ENCODE measurements around the gene IL18BP.

The IL18BP gene

GRCh38 chr11:72001285-72001684 lies 2.6 kb downstream of the IL18BP start:
- no peak overlapping the region for H2BK5ac ChIP-seq (ENCODE audit: low read depth, low read length, poor library complexity)
- no peak overlapping the region for H2BK12ac ChIP-seq (ENCODE audit: low read length)
- no peak overlapping the region for H3K4me2 ChIP-seq (ENCODE audit: low read length)

GRCh38 chr11:72001834-72002591 lies 3.3 kb downstream of the IL18BP start:
- no peak overlapping the region for H2BK12ac ChIP-seq (ENCODE audit: low read length)
- peaks cover 5 to 10% of the 10 kb centered on the region in 2 experiments for H3K4me1 ChIP-seq (ENCODE audit: control insufficient read depth in 1 of 2, insufficient read depth in 2 of 2, low read length in 2 of 2)
- no peaks in the 10 kb centered on the region for H3K9me3 ChIP-seq (ENCODE audit: insufficient read depth, low read depth, low read length)
- H3K79me2 ChIP-seq (ENCODE audit: control insufficient read depth, insufficient read depth, low read length, poor library complexity) = no peaks in the 10 kb centered on the region
- no peak overlapping the region for H3K4me2 ChIP-seq (ENCODE audit: low read length)
- no peaks in the 10 kb centered on the region for H3K79me1 ChIP-seq (ENCODE audit: low read length)
- H3K4me3 ChIP-seq (ENCODE audit: low read depth, low read length) = no peak overlapping the region
- no CpG with 5 or more reads among the region's 10 CpGs for WGBS (ENCODE audit: extremely low coverage, insufficient coverage, insufficient read length)
- DNase-seq = peak in 1 of 2 donors; percentile 39
- H3K18ac ChIP-seq (ENCODE audit: low read length) = no peak overlapping the region
- no peaks in the 10 kb centered on the region for H3K27me3 ChIP-seq (ENCODE audit: insufficient read depth, low read length)
- H2AK5ac ChIP-seq (ENCODE audit: low read length) = no peak overlapping the region
- no peak overlapping the region for H3K9ac ChIP-seq (ENCODE audit: low read length)
- H3K14ac ChIP-seq (ENCODE audit: low read length) = no peak overlapping the region
- H2BK120ac ChIP-seq (ENCODE audit: insufficient read depth, low read length, poor library complexity) = no peak overlapping the region
- H4K8ac ChIP-seq (ENCODE audit: low read depth, low read length) = no peak overlapping the region
- H3K4ac ChIP-seq (ENCODE audit: low read depth, low read length) = no peak overlapping the region
- no peak overlapping the region for H3K23ac ChIP-seq (ENCODE audit: low read length)
- no peak overlapping the region for H3K27ac ChIP-seq (ENCODE audit: low read depth, low read length)
- no peak overlapping the region for H4K91ac ChIP-seq (ENCODE audit: low read depth, low read length)
- H2BK5ac ChIP-seq (ENCODE audit: low read depth, low read length, poor library complexity) = no peak overlapping the region
- H4K12ac ChIP-seq (ENCODE audit: low read depth, low read length) = no peak overlapping the region
- no peak overlapping the region for H2AFZ ChIP-seq (ENCODE audit: insufficient read depth, low read length, poor library complexity)
- H3K36me3 ChIP-seq (ENCODE audit: control insufficient read depth in 1 of 2, insufficient read depth in 2 of 2, low read length in 2 of 2) = peaks cover 67 to 75% of the 10 kb centered on the region in 2 experiments

More at GRCh38 chr11:72001285-72001684, 2.6 kb downstream of the IL18BP start:
- DNase-seq = no peak
- Histone ChIP-seq H2AFZ (ENCODE audit: insufficient read depth, low read length, poor library complexity) (no peak overlapping the region), H2AK5ac (ENCODE audit: low read length) (no peak overlapping the region), H3K27ac (ENCODE audit: low read depth, low read length) (no peak overlapping the region), H3K79me2 (ENCODE audit: control insufficient read depth, insufficient read depth, low read length, poor library complexity) (no peaks in the 10 kb centered on the region), H3K36me3 (ENCODE audit: control insufficient read depth in 1 of 2, insufficient read depth in 2 of 2, low read length in 2 of 2) (peaks cover 61 to 68% of the 10 kb centered on the region in 2 experiments), H3K4me1 (ENCODE audit: control insufficient read depth in 1 of 2, insufficient read depth in 2 of 2, low read length in 2 of 2) (peaks cover 5 to 10% of the 10 kb centered on the region in 2 experiments), H3K4me3 (ENCODE audit: low read depth, low read length) (no peak overlapping the region), H4K91ac (ENCODE audit: low read depth, low read length) (no peak overlapping the region), H3K23ac (ENCODE audit: low read length) (no peak overlapping the region), H3K79me1 (ENCODE audit: low read length) (no peaks in the 10 kb centered on the region), H3K9ac (ENCODE audit: low read length) (no peak overlapping the region), H2BK120ac (ENCODE audit: insufficient read depth, low read length, poor library complexity) (no peak overlapping the region), H3K27me3 (ENCODE audit: insufficient read depth, low read length) (no peaks in the 10 kb centered on the region), H3K9me3 (ENCODE audit: insufficient read depth, low read depth, low read length) (no peaks in the 10 kb centered on the region), H3K18ac (ENCODE audit: low read length) (no peak overlapping the region), H4K8ac (ENCODE audit: low read depth, low read length) (no peak overlapping the region), H3K14ac (ENCODE audit: low read length) (no peak overlapping the region), H3K4ac (ENCODE audit: low read depth, low read length) (no peak overlapping the region), H4K12ac (ENCODE audit: low read depth, low read length) (peak overlapping the region; percentile 44)
- WGBS (ENCODE audit: extremely low coverage, insufficient coverage, insufficient read length) = no CpG with 5 or more reads among the region's 11 CpGs

GRCh38 chr11:72002841-72003775 lies 4.4 kb downstream of the IL18BP start:
- H3K79me1 ChIP-seq (ENCODE audit: low read length) = no peaks in the 10 kb centered on the region

GRCh38 chr11:72003776-72004171 lies 5.1 kb downstream of the IL18BP start:
- no peak overlapping the region for H4K12ac ChIP-seq (ENCODE audit: low read depth, low read length)
- no peak overlapping the region for H2AFZ ChIP-seq (ENCODE audit: insufficient read depth, low read length, poor library complexity)
- WGBS (ENCODE audit: extremely low coverage, insufficient coverage, insufficient read length) = no CpG with 5 or more reads among the region's 20 CpGs
- no peak overlapping the region for H3K14ac ChIP-seq (ENCODE audit: low read length)
- no peak overlapping the region for H3K4me3 ChIP-seq (ENCODE audit: low read depth, low read length)
- peaks cover 82 to 88% of the 10 kb centered on the region in 2 experiments for H3K36me3 ChIP-seq (ENCODE audit: control insufficient read depth in 1 of 2, insufficient read depth in 2 of 2, low read length in 2 of 2)
- no peak overlapping the region for H4K8ac ChIP-seq (ENCODE audit: low read depth, low read length)
- no peak overlapping the region for H2BK12ac ChIP-seq (ENCODE audit: low read length)
- no peak overlapping the region for H2BK5ac ChIP-seq (ENCODE audit: low read depth, low read length, poor library complexity)
- H3K23ac ChIP-seq (ENCODE audit: low read length) = no peak overlapping the region
- H4K91ac ChIP-seq (ENCODE audit: low read depth, low read length) = no peak overlapping the region
- H3K4me1 ChIP-seq (ENCODE audit: control insufficient read depth in 1 of 2, insufficient read depth in 2 of 2, low read length in 2 of 2) = peaks cover 0 to 9% of the 10 kb centered on the region in 2 experiments
- no peak overlapping the region for H3K18ac ChIP-seq (ENCODE audit: low read length)
- H3K4ac ChIP-seq (ENCODE audit: low read depth, low read length) = no peak overlapping the region
- no peak overlapping the region for H2BK120ac ChIP-seq (ENCODE audit: insufficient read depth, low read length, poor library complexity)
- H3K9me3 ChIP-seq (ENCODE audit: insufficient read depth, low read depth, low read length) = no peaks in the 10 kb centered on the region
- no peak overlapping the region for H3K27ac ChIP-seq (ENCODE audit: low read depth, low read length)
- DNase-seq = no peak
- no peak overlapping the region for H2AK5ac ChIP-seq (ENCODE audit: low read length)
- H3K4me2 ChIP-seq (ENCODE audit: low read length) = no peak overlapping the region
- no peak overlapping the region for H3K9ac ChIP-seq (ENCODE audit: low read length)
- H3K79me2 ChIP-seq (ENCODE audit: control insufficient read depth, insufficient read depth, low read length, poor library complexity) = no peaks in the 10 kb centered on the region
- no peaks in the 10 kb centered on the region for H3K79me1 ChIP-seq (ENCODE audit: low read length)
- H3K27me3 ChIP-seq (ENCODE audit: insufficient read depth, low read length) = no peaks in the 10 kb centered on the region

More at GRCh38 chr11:72002841-72003775, 4.4 kb downstream of the IL18BP start:
- H2BK5ac ChIP-seq (ENCODE audit: low read depth, low read length, poor library complexity) = no peak overlapping the region
- H4K12ac ChIP-seq (ENCODE audit: low read depth, low read length) = no peak overlapping the region
- H2BK120ac ChIP-seq (ENCODE audit: insufficient read depth, low read length, poor library complexity) = no peak overlapping the region
- H3K9me3 ChIP-seq (ENCODE audit: insufficient read depth, low read depth, low read length) = no peaks in the 10 kb centered on the region
- H3K27ac ChIP-seq (ENCODE audit: low read depth, low read length) = no peak overlapping the region
- no CpG with 5 or more reads among the region's 12 CpGs for WGBS (ENCODE audit: extremely low coverage, insufficient coverage, insufficient read length)
- no peaks in the 10 kb centered on the region for H3K79me2 ChIP-seq (ENCODE audit: control insufficient read depth, insufficient read depth, low read length, poor library complexity)
- H2AK5ac ChIP-seq (ENCODE audit: low read length) = no peak overlapping the region
- H3K4ac ChIP-seq (ENCODE audit: low read depth, low read length) = no peak overlapping the region
- H3K4me2 ChIP-seq (ENCODE audit: low read length) = no peak overlapping the region
- no peak overlapping the region for H4K8ac ChIP-seq (ENCODE audit: low read depth, low read length)
- no peak overlapping the region for H3K18ac ChIP-seq (ENCODE audit: low read length)
- H2BK12ac ChIP-seq (ENCODE audit: low read length) = no peak overlapping the region
- H2AFZ ChIP-seq (ENCODE audit: insufficient read depth, low read length, poor library complexity) = no peak overlapping the region
- peaks cover 0 to 9% of the 10 kb centered on the region in 2 experiments for H3K4me1 ChIP-seq (ENCODE audit: control insufficient read depth in 1 of 2, insufficient read depth in 2 of 2, low read length in 2 of 2)
- H3K14ac ChIP-seq (ENCODE audit: low read length) = no peak overlapping the region
- no peaks in the 10 kb centered on the region for H3K27me3 ChIP-seq (ENCODE audit: insufficient read depth, low read length)
- no peak overlapping the region for H3K4me3 ChIP-seq (ENCODE audit: low read depth, low read length)
- H3K9ac ChIP-seq (ENCODE audit: low read length) = no peak overlapping the region
- H3K36me3 ChIP-seq (ENCODE audit: control insufficient read depth in 1 of 2, insufficient read depth in 2 of 2, low read length in 2 of 2) = peaks cover 76 to 84% of the 10 kb centered on the region in 2 experiments
- H4K91ac ChIP-seq (ENCODE audit: low read depth, low read length) = no peak overlapping the region
- no peak overlapping the region for H3K23ac ChIP-seq (ENCODE audit: low read length)
- no peak for DNase-seq
